Smooth muscle cell (in vitro differentiated cells): ENCODE results near the gene CACNA2D3. TPM values are rescaled to one million over a fixed set of nuclear protein-coding genes. Genes with fewer than 3 reads are reported as not detected.

Source experiments
- DNase-seq: peaks from one replicate; lab custom pipeline; 2025; ENCODE audit not compliant: unreplicated experiment; lab: John Stamatoyannopoulos, UW
- H2AFZ ChIP-seq: fragments of 200-600 bp; sonication (generic); 2 replicates; pipeline ENCODE4 v1.6.0; 2016; ENCODE audit warnings: antibody characterized with exemption, low read depth, mild to moderate bottlenecking
- H3F3A ChIP-seq: fragments of 200-600 bp; sonication (generic); 2 replicates; pipeline ENCODE4 v1.6.0; 2017; ENCODE audit warnings: antibody characterized with exemption, low read depth
- H3K27ac ChIP-seq: fragments of 200-600 bp; sonication (generic); 2 replicates; pipeline ENCODE4 v1.5.1; 2016; ENCODE audit warnings: low read depth, mild to moderate bottlenecking
- H3K27me3 ChIP-seq: fragments of 200-600 bp; sonication (generic); 2 replicates; pipeline ENCODE4 v1.6.1; 2016; ENCODE audit warnings: low read depth, mild to moderate bottlenecking
- H3K36me3 ChIP-seq: fragments of 200-600 bp; sonication (generic); 2 replicates; pipeline ENCODE4 v1.5.1; 2016; ENCODE audit warnings: low read depth
- H3K4me1 ChIP-seq: fragments of 200-600 bp; sonication (generic); 2 replicates; pipeline ENCODE4 v1.5.1; 2016; ENCODE audit warnings: low read depth
- H3K4me2 ChIP-seq: fragments of 200-600 bp; sonication (generic); 2 replicates; pipeline ENCODE4 v1.6.0; 2016; ENCODE audit warnings: mild to moderate bottlenecking
- H3K4me3 ChIP-seq: fragments of 200-600 bp; sonication (generic); 2 replicates; pipeline ENCODE4 v1.5.1; 2016; ENCODE audit warnings: mild to moderate bottlenecking
- H3K79me2 ChIP-seq: fragments of 200-600 bp; sonication (generic); 2 replicates; pipeline ENCODE4 v1.6.0; 2016; ENCODE audit warnings: low read depth, mild to moderate bottlenecking
- H3K9ac ChIP-seq: fragments of 200-600 bp; sonication (generic); 2 replicates; pipeline ENCODE4 v1.6.0; 2016; ENCODE audit warnings: low read depth
- H3K9me3 ChIP-seq: fragments of 200-600 bp; sonication (generic); replicated peaks from 2 replicates; pipeline ENCODE4 v1.5.1; 2016; ENCODE audit warnings: low read depth
- H4K20me1 ChIP-seq: fragments of 200-600 bp; sonication (generic); 2 replicates; pipeline ENCODE4 v1.6.0; 2016; ENCODE audit warnings: low read depth
- WGBS: methylation state at CpG from one replicate; pipeline ENCODE4 v1.1.7; 2016; ENCODE audit warnings: low lambda C conversion rate; 5-methylcytosine and 5-hydroxymethylcytosine counted together
- polyA plus RNA-seq: library from polyadenylated mRNA; unstranded; fragments of >200 nt; fragmentation: Nextera tagmentation; extraction: Ambion mirVana; gene quantifications from 2 replicates; pipeline ENCODE4 v1.2.1, GENCODE V29; 2016
- total RNA-seq: library from RNA; depleted of rRNA; stranded (reverse); fragments of >200 nt; gene quantifications from 2 replicates; pipeline ENCODE4 v1.2.3, GENCODE V29; 2014
- TF ChIP-seq, protein P1 (sequence below): fragments of 200-600 bp; sonication (generic); IDR thresholded peaks from 2 replicates; pipeline ENCODE4 v1.5.1; 2017; ENCODE audit warnings: borderline replicate concordance, mild to moderate bottlenecking, antibody characterized with exemption; ENCODE audit not compliant: insufficient read depth, poor library complexity, severe bottlenecking

CACNA2D3 gene
- total and polyA plus RNA-seq, 2 experiments from 2014 or later, result 0.15 to 0.90 TPM

- H3K79me2 ChIP-seq, result no peaks in the 10 kb centered on the region
- no peaks in the 10 kb centered on the region for H3K4me1 ChIP-seq
- DNase-seq, result no peak
- H4K20me1 ChIP-seq, result no peaks in the 10 kb centered on the region
- H3K4me3 ChIP-seq, result no peak overlapping the region
- TF ChIP-seq, protein P1, sequence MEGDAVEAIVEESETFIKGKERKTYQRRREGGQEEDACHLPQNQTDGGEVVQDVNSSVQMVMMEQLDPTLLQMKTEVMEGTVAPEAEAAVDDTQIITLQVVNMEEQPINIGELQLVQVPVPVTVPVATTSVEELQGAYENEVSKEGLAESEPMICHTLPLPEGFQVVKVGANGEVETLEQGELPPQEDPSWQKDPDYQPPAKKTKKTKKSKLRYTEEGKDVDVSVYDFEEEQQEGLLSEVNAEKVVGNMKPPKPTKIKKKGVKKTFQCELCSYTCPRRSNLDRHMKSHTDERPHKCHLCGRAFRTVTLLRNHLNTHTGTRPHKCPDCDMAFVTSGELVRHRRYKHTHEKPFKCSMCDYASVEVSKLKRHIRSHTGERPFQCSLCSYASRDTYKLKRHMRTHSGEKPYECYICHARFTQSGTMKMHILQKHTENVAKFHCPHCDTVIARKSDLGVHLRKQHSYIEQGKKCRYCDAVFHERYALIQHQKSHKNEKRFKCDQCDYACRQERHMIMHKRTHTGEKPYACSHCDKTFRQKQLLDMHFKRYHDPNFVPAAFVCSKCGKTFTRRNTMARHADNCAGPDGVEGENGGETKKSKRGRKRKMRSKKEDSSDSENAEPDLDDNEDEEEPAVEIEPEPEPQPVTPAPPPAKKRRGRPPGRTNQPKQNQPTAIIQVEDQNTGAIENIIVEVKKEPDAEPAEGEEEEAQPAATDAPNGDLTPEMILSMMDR, result no peak
- no peak overlapping the region for H2AFZ ChIP-seq
- WGBS, result 100% methylated on average over 2 of the region's 2 CpGs
- H3K27ac ChIP-seq, result no peak overlapping the region
- H3F3A ChIP-seq, result no peaks in the 10 kb centered on the region
- H3K4me2 ChIP-seq, result no peak overlapping the region
- H3K9me3 ChIP-seq, result no peaks in the 10 kb centered on the region
- H3K9ac ChIP-seq, result no peak overlapping the region
- H3K27me3 ChIP-seq, result no peaks in the 10 kb centered on the region
- no peaks in the 10 kb centered on the region for H3K36me3 ChIP-seq
Observed at GRCh38 chr3:54510506-54510905, 388.2 kb downstream of the CACNA2D3 start.

GRCh38 chr3:54511766-54512365 is 389.5 kb downstream of the CACNA2D3 start:
- no peaks in the 10 kb centered on the region for H3K9me3 ChIP-seq
- TF ChIP-seq, protein P1, result no peak
- no peaks in the 10 kb centered on the region for H4K20me1 ChIP-seq
- H3K27me3 ChIP-seq, result peaks cover 6% of the 10 kb centered on the region
- no peak overlapping the region for H3K4me3 ChIP-seq
- H2AFZ ChIP-seq, result no peak overlapping the region
- no peak overlapping the region for H3K4me2 ChIP-seq
- no peaks in the 10 kb centered on the region for H3K79me2 ChIP-seq
- DNase-seq, result no peak
- 76% methylated on average over 4 of the region's 4 CpGs for WGBS
- H3K9ac ChIP-seq, result no peak overlapping the region
- H3K4me1 ChIP-seq, result no peaks in the 10 kb centered on the region
- H3K36me3 ChIP-seq, result no peaks in the 10 kb centered on the region
- no peak overlapping the region for H3K27ac ChIP-seq
- no peaks in the 10 kb centered on the region for H3F3A ChIP-seq

GRCh38 chr3:54514006-54514405 is 391.7 kb downstream of the CACNA2D3 start:
- no peaks in the 10 kb centered on the region for H4K20me1 ChIP-seq
- H3K27ac ChIP-seq, result no peak overlapping the region
- no peaks in the 10 kb centered on the region for H3K9me3 ChIP-seq
- peaks cover 11% of the 10 kb centered on the region for H3K27me3 ChIP-seq
- H3K79me2 ChIP-seq, result no peaks in the 10 kb centered on the region
- no peak overlapping the region for H3K4me2 ChIP-seq
- no peak overlapping the region for H3K4me3 ChIP-seq
- H3F3A ChIP-seq, result no peaks in the 10 kb centered on the region
- 87% methylated on average over 2 of the region's 2 CpGs for WGBS
- H3K9ac ChIP-seq, result no peak overlapping the region
- TF ChIP-seq, protein P1, result no peak
- no peaks in the 10 kb centered on the region for H3K4me1 ChIP-seq
- no peak for DNase-seq
- no peak overlapping the region for H2AFZ ChIP-seq
- H3K36me3 ChIP-seq, result no peaks in the 10 kb centered on the region

- DNase-seq, result no peak
- Histone ChIP-seq H3K27me3 (peaks cover 11% of the 10 kb centered on the region), H3K27ac (no peak overlapping the region), H3K4me3 (no peak overlapping the region), H3K9me3 (no peaks in the 10 kb centered on the region), H2AFZ (no peak overlapping the region), H3K79me2 (no peaks in the 10 kb centered on the region), H3F3A (no peaks in the 10 kb centered on the region), H3K36me3 (no peaks in the 10 kb centered on the region), H4K20me1 (no peaks in the 10 kb centered on the region), H3K4me1 (no peaks in the 10 kb centered on the region), H3K4me2 (no peak overlapping the region), H3K9ac (no peak overlapping the region)
- whole genome bisulfite sequencing, result 89% methylated on average over 6 of the region's 6 CpGs
- TF ChIP-seq, protein P1, result no peak
Observed at GRCh38 chr3:54514416-54514815, 392.1 kb downstream of the CACNA2D3 start.
